TTC549 (cell line): Measurements from ENCODE around the gene ZNF594.
"Not testable (repeated sequence)": the region's sequence is repeated elsewhere in the genome, so short reads cannot be mapped to it uniquely, and the experiment has no call there.

Source experiments
- FAIRE-seq: peaks from 2 replicates; lab custom pipeline; 2012; peaks lifted over from hg19 to GRCh38; lab: Jason Lieb, UNC

The ZNF594 gene

DNA sequence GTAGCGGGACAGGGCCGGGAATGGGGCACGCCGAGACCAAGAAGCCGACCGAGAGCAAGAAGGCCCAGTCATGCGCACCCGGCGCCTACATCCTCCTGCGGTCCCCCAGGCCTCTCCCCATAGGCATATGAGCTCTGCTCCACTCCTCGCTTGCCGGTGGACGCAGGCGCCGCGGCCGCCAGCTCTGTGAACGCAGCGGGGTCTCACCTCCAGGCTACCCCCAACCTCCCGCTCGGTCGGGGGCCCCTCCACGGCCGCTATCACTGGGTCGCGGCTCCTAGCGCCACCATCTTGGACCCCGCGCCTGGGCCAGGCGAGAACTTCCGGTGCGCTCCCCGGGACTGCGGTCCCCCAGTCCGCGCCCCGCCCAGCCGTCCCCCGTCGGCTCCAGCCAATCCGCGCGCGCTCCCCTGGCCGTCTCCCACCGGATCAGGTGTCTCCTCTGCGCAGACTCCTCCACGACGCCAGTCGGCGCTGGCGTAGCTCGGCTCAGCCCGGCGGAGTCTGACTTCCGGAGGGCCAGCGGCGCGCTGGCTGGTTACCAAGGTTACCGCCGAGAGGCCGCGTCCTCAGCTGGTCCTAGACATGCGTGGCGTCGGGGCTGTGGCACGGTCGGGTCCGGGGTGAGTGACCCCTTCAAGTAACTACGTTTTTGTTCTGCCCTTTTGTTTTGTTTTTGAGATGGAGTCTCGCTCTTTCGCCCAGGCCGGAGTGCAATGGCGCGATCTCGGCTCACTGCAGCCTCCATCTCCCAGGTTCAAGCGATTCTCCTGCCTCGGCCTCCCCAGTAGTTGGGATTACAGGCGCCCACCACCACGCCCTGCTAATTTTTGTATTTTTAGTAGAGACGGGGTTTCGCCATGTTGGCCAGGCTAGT, at the start of gene ZNF594:
Gene ZNF594, minus strand, starts transcription at position 328 of the 877 bp plus-strand sequence. CDS start 7,612 bp downstream, outside the sequence.
- no peak for FAIRE-seq

DNA sequence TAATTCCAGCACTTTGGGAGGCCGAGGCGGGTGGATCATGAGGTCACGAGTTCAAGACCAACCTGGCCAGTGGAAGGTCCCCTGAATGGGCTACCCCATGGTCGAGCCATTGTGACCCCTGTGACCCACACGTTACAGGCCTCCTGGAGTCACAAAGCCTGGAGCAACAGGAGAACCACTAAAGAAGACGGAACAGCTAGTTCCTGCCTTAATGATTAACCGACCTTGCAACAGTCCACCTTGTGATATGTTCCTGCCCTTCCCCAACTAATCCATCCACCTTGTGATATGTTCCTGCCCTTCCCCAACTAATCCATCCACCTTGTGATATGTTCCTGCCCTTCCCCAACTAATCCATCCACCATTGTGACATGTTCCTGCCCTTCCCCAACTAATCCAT, 48.1 kb upstream of the ZNF594 start:
- FAIRE-seq, result not testable (repeated sequence)

DNA sequence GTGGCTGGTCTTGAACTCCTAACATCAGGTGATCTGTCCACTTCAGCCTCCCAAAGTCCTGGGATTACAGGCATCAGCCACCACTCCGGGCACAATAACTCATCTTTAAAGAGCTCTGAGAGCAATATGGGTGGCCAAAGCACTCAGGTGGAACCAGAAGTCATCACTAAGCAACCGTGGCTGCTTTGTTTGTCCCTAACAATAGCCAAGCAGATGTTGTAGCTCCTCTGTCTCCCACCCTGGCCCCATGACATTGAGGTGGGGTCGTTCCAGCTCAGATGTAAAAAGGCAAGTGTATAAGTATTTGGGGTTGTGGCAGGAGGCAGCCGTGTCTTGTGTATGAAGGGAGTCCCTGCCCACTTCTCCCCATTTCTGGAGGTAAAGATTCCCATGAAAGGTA, 46.7 kb upstream of the ZNF594 start:
- no peak for FAIRE-seq

DNA sequence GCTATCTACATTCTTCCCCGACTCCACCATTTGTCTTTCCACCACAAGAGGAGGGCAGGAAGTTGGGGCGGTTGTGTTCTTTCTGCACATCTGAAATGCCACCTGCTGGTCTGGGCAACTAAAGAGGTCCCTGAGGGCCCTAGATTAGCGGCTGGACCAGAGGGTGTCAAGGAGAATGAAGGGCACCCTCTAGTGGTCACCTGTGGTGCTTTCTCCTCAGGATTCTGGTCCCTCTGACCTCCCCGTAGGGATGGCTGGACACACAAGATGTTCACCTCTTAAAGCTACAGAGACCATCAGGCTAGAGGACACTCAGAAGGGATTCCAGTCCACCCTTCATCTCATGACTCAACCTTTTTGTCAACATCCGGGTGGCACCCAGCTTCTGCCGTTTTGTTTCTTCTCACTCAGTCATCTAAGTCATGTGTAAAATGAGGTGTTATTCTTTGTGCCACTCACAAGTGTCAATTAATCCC, 45.9 kb upstream of the ZNF594 start:
- FAIRE-seq, result no peak

DNA sequence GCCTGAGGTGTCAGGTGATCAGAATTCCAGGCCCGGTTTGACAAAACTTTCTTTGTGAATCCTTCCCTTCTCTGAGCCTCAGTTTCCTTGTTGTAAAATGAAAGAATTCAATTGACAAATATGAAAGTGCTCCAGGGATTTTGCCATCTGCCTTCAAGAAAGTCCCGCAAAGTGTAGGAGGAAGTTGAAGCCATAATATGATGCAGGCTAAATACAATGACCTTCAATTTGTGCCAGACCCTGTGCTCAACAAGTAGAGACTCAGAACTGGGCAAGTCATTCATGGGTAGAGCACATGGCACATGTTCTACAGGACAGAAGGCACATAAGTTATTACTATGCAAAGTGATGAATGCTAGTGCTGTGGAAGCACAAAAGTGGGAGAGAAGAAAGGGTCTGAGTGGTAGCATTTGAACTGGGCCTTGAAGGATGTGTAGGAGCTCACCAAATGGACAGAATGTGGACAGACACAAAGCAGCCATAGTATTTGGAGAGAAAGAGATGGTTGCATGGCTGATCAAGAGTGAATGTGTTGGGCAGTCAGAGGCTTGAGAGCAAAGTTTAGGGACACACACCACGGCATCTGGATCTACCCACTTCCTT, 45.4 kb upstream of the ZNF594 start:
- FAIRE-seq, result no peak

DNA sequence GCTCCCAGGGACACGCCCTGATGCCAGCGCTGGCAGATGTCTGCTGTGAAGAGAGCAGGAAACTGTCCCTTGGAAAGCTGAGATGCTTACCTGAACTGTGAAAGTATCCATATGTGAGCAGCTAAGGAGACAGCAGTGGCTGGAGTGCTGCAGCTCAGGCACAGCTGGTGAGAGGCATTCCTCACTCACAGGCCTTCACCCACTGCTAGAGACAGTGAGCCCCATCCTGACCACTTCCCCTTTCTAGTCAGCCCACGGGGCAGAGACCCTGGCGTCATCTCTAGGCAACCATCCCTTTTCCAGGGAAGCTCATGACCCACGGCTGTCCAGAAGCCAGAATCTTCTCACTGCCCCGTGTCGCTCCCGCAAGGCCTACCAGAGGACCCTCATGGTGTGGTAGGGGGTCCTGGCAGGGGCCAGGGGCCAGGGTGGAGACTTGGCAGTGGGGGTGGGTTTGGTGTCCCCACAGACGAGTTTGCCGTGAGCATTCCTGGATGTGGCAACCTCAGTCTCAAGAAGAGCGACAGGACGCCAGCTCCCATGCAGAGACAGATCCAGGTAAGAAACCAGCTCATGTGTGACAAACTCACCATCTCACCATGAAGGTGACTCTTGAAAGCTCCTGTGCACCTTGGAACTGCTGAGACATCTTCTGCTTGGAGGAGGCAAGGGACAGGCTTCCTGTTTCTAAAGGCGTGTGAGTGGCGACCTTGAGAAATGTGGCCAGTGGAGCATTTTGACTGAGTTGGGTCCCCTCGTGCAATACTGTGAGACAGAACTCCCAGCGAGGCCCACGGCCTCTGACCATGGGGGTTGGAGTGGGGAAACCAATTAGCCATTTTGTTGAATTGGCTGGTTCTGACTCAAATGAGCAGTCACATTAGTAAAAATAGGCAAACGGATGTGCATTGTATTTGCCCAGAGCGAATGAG, 43.2 kb upstream of the ZNF594 start, which contains the start of gene SCIMP:
Gene SCIMP, minus strand, starts transcription at position 216 of the 932 bp plus-strand sequence. Its CDS starts 105 bp downstream, at position 111.
- no peak for FAIRE-seq

DNA sequence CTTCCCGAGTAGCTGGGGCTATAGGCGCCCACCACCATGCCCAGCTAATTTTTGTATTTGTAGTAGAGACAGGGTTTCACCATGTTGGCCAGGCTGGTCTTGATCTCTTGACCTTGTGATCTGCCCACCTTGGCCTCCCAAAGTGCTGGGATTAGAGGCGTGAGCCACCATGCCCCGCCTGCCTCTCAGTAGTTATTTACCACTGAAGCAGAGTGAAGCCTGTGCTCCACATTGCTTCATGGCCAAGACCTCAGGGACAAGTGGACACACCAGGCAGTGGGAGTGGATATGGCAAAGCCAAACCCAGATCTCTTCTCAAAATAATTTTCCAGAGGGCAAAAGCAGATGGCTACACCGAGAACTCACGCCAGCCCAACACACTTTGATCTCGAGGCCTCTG, 41.8 kb upstream of the ZNF594 start:
- FAIRE-seq, result not testable (repeated sequence)

DNA sequence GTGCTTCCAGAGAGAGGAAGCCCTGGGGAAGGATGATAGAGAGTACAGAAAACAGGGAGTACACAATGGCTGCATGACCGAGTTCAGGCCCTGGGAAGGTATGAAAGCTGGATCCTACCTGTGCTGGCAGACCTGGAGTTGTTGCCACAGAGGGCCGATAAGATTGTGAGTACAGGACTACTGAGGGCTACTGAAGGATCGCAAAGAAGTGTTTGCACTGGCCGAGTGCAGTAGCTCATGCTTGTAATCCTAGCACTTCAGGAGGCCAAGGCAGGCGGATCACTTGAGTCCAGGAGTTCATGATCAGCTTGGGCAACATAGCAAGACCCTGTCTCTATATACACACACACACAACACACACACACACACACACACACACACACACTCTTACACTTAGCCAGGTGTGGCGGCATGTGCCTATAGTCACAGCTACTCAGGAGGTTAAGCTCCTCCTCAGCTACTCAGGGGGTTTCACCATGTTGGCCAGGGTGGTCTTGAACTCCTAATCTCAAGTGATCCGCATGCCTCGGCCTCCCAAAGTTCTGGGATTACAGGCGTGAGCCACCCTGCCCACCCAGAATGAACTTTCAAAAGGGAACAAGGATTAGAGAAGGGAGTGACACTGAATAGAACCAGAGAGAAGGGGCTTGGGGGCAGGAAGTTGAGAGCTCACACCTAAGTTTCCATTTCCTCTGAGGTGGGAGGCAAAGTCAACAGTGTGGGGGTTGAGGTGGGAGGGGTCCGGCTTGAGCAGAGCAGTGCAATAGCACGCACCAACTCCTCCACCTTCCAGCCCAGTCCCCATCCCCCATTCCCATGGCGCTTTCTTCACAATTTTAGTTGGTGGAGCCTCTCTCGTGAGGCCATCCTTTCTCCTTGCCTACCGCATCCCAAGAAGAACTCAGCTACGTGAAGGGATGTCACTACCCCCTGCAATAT, 35.5 kb upstream of the ZNF594 start:
- FAIRE-seq, result no peak

DNA sequence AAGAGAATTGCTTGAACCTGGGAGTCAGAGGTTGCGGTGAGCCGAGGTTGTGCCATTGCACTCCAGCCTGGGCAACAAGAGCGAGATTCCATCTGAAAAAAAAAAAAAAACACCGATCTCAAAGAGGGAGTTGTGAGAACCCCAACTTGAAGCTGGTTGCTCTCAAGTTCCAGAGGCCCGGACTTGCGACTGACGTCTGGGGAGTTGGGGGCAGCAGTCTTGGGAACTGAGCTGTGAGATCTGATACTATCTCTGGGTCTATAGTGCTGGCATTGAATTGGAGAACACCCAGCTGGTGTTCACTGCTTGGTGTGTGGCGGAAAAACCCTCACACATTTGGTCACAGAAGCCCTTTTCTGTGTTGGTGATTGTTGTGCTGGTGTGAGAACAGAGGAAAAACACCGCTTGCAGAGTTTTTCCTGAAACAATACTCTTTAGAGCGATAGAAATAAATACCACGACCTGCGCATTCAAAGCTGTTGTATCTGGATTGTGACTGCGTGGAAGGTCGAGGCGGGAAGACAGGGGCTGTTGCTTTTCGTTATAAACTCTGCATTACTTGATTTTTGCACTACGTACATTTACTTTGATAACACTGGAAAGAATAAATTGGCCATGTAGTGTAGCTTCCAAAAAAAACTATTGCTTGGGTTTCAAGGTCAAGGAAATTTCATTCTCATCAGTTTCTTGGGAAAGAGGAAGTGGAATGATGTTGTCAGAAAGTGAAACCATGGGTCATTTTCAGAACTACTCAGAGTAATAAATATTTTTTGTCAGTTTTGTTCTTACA, 34.2 kb upstream of the ZNF594 start:
- no peak for FAIRE-seq

DNA sequence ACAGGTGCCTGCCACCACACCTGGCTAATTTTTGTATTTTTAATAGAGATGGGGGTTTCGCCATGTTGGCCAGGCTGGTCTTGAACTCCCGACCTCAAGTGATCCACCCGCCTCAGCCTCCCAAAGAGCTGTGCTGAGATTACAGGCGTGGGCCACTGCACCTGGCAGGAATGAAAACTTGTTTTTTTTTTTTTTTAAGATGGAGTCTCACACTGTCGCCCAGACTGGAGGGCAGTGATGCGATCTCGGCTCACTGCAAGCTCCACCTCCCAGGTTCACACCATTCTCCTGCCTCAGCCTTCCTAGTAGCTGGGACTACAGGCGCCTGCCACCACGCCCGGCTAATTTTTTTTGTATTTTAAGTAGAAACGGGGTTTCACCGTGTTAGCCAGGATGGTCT, 30.2 kb upstream of the ZNF594 start:
- not testable (repeated sequence) for FAIRE-seq

DNA sequence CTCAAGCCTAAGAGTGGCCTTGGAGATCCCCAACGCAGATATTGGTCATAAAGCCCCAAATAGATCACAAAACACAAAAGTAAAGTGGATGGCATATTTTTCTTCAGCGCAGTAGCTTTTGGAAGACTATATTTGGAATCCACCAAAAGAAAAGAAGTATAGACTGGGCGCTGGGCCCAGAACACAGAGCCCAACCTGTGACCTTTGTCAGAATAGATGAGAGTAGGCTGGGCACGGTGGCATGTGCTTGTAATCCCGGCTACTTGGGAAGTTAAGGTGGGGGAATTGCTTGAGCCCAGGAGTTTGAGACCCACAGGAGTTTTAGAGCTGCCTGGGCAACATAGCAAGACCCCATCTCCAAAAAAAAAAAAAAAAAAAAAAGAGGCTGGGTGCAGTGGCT, 28.4 kb upstream of the ZNF594 start:
- FAIRE-seq, result no peak

DNA sequence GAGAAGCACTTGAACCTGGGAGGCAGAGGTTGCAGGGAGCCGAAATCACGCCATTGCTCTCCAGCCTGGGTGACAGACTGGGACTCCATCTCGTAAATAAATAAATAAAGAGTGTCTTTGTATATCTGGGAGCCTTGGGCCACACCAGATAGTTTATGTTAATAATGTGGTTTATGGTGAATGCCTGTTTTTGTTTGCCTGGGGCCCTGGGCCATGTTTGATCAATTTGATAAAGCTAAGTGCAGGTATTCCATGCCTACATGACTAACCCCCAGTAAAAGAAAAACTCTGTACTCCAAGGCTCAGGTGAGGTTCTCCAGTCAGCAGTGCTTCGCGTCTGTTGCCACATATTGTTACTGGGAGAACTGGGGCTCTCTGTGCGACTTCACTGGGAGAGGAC, 27.9 kb upstream of the ZNF594 start:
- no peak for FAIRE-seq

DNA sequence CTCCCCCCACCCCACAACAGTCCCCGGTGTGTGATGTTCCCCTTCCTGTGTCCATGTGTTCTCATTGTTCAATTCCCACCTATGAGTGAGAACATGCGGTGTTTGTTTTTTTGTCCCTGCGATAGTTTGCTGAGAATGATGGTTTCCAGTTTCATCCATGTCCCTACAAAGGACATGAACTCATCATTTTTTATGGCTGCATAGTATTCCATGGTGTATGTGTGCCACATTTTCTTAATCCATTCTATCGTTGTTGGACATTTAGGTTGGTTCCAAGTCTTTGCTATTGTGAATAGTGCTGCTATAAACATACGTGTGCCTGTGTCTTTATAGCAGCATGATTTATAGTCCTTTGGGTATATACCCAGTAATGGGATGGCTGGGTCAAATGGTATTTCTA, 25.9 kb upstream of the ZNF594 start:
- not testable (repeated sequence) for FAIRE-seq

DNA sequence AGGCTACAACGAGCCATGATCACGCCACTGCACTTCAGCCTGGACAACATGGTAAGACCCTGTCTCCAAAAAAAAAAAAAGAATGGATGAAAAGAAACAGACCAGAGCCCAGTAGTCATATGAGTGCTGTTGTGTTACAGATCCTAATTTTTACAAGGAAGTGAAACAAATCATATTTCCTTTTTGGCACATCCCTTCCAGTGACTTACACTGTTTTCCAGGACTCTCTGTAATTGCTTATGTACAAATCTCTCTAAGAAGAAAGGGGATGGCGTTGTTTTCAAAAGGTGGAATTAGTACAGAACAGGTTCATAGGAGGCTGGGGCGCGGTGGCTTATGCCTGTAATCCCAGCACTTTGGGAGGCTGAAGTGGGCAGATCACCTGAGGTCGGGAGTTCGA, 19.8 kb upstream of the ZNF594 start:
- no peak for FAIRE-seq

DNA sequence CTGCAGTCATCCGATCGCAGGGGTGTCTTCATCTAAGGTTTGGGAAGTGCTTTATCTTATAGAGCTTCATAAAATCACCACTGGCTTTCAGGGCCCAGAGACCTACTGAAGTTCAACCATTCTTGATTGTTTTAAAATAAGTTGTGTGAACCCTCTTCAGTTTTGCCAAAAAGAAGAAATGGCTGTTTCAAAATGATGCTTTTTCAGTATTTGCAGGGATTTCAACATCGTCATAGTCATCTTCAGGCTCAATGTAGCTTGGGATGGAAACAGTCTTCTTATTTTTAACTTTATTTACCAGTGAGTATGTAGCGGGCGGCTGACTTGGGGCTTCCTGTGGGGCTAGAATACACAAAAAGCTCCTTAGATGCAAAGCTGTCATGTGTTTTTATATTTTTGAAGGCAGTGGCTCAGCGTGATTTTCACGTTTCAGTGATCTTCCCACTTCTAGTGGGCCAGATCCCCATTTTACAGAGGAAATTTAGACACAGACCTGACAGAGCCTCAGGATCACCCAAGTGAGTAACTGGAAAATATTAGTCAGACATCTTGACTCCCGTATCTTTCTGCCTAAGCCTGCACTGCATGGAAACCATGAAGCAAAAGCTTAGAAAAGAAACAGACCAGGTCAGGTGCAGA, 19.1 kb upstream of the ZNF594 start:
- FAIRE-seq, result no peak

DNA sequence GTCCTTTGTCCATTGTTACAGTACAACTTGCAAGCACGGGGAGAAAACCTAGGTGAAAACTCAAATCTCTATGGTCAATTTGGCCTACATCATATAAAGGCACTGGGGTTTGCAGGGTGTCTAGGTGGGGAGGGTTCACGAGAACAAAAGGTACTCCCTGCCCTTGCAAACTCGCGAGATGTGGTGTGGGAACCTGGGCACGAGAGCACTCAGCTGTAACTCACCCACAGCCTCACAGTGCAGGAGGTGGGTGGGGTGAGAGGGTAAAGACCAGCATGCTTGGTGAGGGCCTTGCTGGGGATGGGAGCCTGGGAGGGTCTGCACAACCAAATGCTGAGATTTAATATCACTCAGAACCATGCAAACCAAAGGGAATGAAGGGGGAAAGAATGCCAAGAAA, 18.4 kb upstream of the ZNF594 start:
- no peak for FAIRE-seq

DNA sequence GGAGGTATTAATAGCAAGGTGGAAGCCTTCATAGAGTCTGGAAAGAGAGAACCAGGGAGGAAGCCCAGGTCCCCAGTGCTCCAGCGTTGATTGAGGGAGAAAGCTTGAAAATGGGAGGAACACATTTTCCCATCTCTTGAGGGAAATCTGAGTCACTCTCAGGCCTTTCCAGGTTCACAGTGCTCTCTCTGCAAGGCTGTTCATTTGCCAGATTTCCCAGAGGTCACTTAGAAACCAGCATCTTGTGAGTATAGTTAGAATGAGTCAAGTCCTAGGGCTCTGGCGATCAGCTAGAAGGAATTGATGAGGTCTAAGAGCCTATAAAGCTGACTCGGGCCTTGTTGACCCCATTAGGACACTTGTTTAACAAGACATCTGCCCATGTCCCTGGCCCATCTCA, 17.7 kb upstream of the ZNF594 start:
- FAIRE-seq, result no peak

DNA sequence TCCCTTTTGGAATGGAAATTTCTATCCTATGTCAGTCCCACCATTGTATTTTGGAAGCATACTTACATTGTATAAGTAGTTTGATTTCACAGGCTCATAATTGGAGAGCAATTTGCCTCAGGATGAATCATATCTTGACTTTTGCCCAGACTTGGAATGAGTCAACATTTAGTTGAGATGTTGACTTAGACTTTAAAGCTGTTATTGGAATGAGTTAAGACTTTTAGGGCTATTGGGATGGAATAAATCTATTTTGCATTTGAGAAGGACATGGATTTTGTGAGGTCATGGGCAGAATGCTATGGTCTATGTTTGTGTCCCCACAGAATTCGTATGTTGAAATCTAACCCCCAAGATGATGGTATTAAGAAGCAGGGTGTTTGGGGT, 12.2 kb upstream of the ZNF594 start:
- no peak for FAIRE-seq

DNA sequence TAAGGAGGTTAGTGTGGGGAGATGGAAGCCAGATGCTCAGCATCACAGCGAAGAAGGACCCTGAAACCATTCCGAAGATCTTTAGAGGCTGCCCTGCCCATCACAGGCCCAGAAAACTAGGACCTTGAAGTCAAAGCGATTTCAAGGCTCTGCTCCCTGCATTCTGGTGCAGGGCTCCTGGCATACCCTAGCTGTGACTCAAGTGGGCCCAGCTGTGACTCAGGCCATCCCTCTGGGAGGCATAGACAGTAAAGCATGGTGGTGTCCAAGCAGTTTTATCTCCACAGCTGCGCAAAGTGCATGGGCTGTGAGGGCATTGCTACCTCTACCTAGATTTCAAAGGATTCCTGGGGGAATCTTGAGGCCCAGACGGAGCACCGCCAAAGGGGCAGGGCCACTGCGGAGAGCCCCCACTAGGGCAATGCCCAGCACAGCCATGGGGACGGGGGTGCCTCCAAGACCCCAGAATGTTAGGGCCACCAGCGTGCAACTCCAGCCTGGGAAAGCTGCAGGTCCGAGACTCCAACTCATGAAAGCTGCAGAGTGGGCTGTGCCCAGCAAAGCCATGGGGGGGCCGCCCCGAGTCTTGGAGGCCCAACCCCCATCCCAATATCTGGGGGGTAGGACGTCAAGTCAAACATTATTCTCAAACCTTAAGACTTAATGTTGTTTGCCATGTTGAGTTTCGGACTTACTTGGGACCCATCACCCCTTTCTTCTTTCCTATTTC, 11.7 kb upstream of the ZNF594 start:
- no peak for FAIRE-seq
